AG10803 (cell line): ENCODE data around the gene MROH9.

ENCODE experiments used
- DNase-seq: peaks from one replicate; pipeline ENCODE4 v3.0.0; 2010; ENCODE audit warnings: low read depth
- H3K4me3 ChIP-seq: 2 replicates; pipeline ENCODE4 v1.5.1; 2011; ENCODE audit warnings: mild to moderate bottlenecking, low read length, control low read depth
- CTCF ChIP-seq: conservative IDR thresholded peaks from 2 replicates; pipeline ENCODE4 v1.5.1; 2011; ENCODE audit warnings: mild to moderate bottlenecking, low read length, control low read depth, inconsistent platforms

Gene MROH9

GRCh38 chr1:171103862-171104261 lies 168.5 kb downstream of the MROH9 start:
- no peak for TF ChIP-seq CTCF
- no peak overlapping the region for H3K4me3 ChIP-seq
- DNase-seq: no peak

GRCh38 chr1:171107262-171107940 lies 172.1 kb downstream of the MROH9 start:
- no peak for TF ChIP-seq CTCF
- DNase-seq: no peak

GRCh38 chr1:171107969-171108368 lies 172.6 kb downstream of the MROH9 start:
- DNase-seq: no peak
- no peak for TF ChIP-seq CTCF
- H3K4me3 ChIP-seq: no peak overlapping the region

More at GRCh38 chr1:171107262-171107940, 172.1 kb downstream of the MROH9 start:
- no peak overlapping the region for H3K4me3 ChIP-seq

- no peak for TF ChIP-seq CTCF
- no peak for DNase-seq
- H3K4me3 ChIP-seq: no peak overlapping the region
Measured at GRCh38 chr1:171109966-171110365, 174.6 kb downstream of the MROH9 start.

- no peak for TF ChIP-seq CTCF
- no peak overlapping the region for H3K4me3 ChIP-seq
- DNase-seq: peak; percentile 25
Measured at GRCh38 chr1:171110621-171111326, 175.4 kb downstream of the MROH9 start.

GRCh38 chr1:171112119-171112518 lies 176.8 kb downstream of the MROH9 start:
- no peak for TF ChIP-seq CTCF
- DNase-seq: no peak
- no peak overlapping the region for H3K4me3 ChIP-seq

GRCh38 chr1:171113382-171113781 lies 178.0 kb downstream of the MROH9 start:
- TF ChIP-seq CTCF: no peak
- DNase-seq: no peak

More at GRCh38 chr1:171113382-171113781, 178.0 kb downstream of the MROH9 start:
- H3K4me3 ChIP-seq: no peak overlapping the region
